Measurements from ENCODE around the gene POTEB3.
"Not testable (repeated sequence)": the region's sequence is repeated elsewhere in the genome, so short reads cannot be mapped to it uniquely, and the experiment has no call there.

POTEB3 gene

GRCh38 chr15:21440399-21440798 is at the start of gene POTEB3:
Gene POTEB3, minus strand, starts transcription at chr15:21440499. Its CDS starts 488 bp downstream, at chr15:21440011.
- not testable (repeated sequence) for H3K9me3 Mint-ChIP-seq; H3K4me1 Mint-ChIP-seq; DNase-seq; H3K27me3 Mint-ChIP-seq (ENCODE audit: low read depth, poor library complexity); H3K36me3 Mint-ChIP-seq (ENCODE audit: low read depth); H3K27ac Mint-ChIP-seq; H3K4me3 Mint-ChIP-seq

GRCh38 chr15:21453683-21454082 is 13.4 kb upstream of the POTEB3 start:
- not testable (repeated sequence) for H3K27me3 Mint-ChIP-seq (ENCODE audit: low read depth, poor library complexity); H3K4me1 Mint-ChIP-seq

GRCh38 chr15:21451920-21452563 is 11.7 kb upstream of the POTEB3 start:
- not testable (repeated sequence) for H3K36me3 Mint-ChIP-seq (ENCODE audit: low read depth); H3K4me1 Mint-ChIP-seq; H3K27ac Mint-ChIP-seq; H3K4me3 Mint-ChIP-seq; H3K27me3 Mint-ChIP-seq (ENCODE audit: low read depth, poor library complexity); H3K9me3 Mint-ChIP-seq; DNase-seq

More at GRCh38 chr15:21453683-21454082, 13.4 kb upstream of the POTEB3 start:
- H3K4me3 Mint-ChIP-seq; DNase-seq; H3K36me3 Mint-ChIP-seq (ENCODE audit: low read depth); H3K9me3 Mint-ChIP-seq; H3K27ac Mint-ChIP-seq: not testable (repeated sequence)

- H3K27ac Mint-ChIP-seq; H3K27me3 Mint-ChIP-seq (ENCODE audit: low read depth, poor library complexity); DNase-seq; H3K9me3 Mint-ChIP-seq; H3K4me1 Mint-ChIP-seq; H3K4me3 Mint-ChIP-seq; H3K36me3 Mint-ChIP-seq (ENCODE audit: low read depth): not testable (repeated sequence)
Observed at GRCh38 chr15:21451487-21451886, 11.2 kb upstream of the POTEB3 start.

GRCh38 chr15:21407366-21407765 is 32.9 kb downstream of the POTEB3 start:
- H3K9me3 Mint-ChIP-seq; H3K4me3 Mint-ChIP-seq; H3K27ac Mint-ChIP-seq; H3K4me1 Mint-ChIP-seq; DNase-seq; H3K36me3 Mint-ChIP-seq (ENCODE audit: low read depth); H3K27me3 Mint-ChIP-seq (ENCODE audit: low read depth, poor library complexity): not testable (repeated sequence)

- not testable (repeated sequence) for H3K4me1 Mint-ChIP-seq; H3K4me3 Mint-ChIP-seq; H3K27me3 Mint-ChIP-seq (ENCODE audit: low read depth, poor library complexity); H3K27ac Mint-ChIP-seq; H3K36me3 Mint-ChIP-seq (ENCODE audit: low read depth); DNase-seq; H3K9me3 Mint-ChIP-seq
Observed at GRCh38 chr15:21401531-21401930, 38.8 kb downstream of the POTEB3 start.

- H3K27me3 Mint-ChIP-seq (ENCODE audit: low read depth, poor library complexity); DNase-seq; H3K36me3 Mint-ChIP-seq (ENCODE audit: low read depth); H3K4me1 Mint-ChIP-seq; H3K27ac Mint-ChIP-seq; H3K9me3 Mint-ChIP-seq; H3K4me3 Mint-ChIP-seq: not testable (repeated sequence)
Observed at GRCh38 chr15:21399111-21399510, 41.2 kb downstream of the POTEB3 start.

- not testable (repeated sequence) for H3K36me3 Mint-ChIP-seq (ENCODE audit: low read depth); H3K27ac Mint-ChIP-seq; H3K4me1 Mint-ChIP-seq; H3K4me3 Mint-ChIP-seq; DNase-seq; H3K9me3 Mint-ChIP-seq; H3K27me3 Mint-ChIP-seq (ENCODE audit: low read depth, poor library complexity)
Observed at GRCh38 chr15:21398511-21398910, 41.8 kb downstream of the POTEB3 start.

- not testable (repeated sequence) for H3K27me3 Mint-ChIP-seq (ENCODE audit: low read depth, poor library complexity); H3K9me3 Mint-ChIP-seq; H3K4me1 Mint-ChIP-seq; H3K4me3 Mint-ChIP-seq; DNase-seq; H3K36me3 Mint-ChIP-seq (ENCODE audit: low read depth); H3K27ac Mint-ChIP-seq
Observed at GRCh38 chr15:21397656-21398055, 42.6 kb downstream of the POTEB3 start.

- not testable (repeated sequence) for DNase-seq; H3K4me3 Mint-ChIP-seq; H3K36me3 Mint-ChIP-seq (ENCODE audit: low read depth); H3K9me3 Mint-ChIP-seq; H3K4me1 Mint-ChIP-seq; H3K27me3 Mint-ChIP-seq (ENCODE audit: low read depth, poor library complexity); H3K27ac Mint-ChIP-seq
Observed at GRCh38 chr15:21397186-21397585, 43.1 kb downstream of the POTEB3 start.

- H3K27ac Mint-ChIP-seq; H3K27me3 Mint-ChIP-seq (ENCODE audit: low read depth, poor library complexity); H3K36me3 Mint-ChIP-seq (ENCODE audit: low read depth); H3K4me3 Mint-ChIP-seq; H3K4me1 Mint-ChIP-seq; H3K9me3 Mint-ChIP-seq; DNase-seq: not testable (repeated sequence)
Observed at GRCh38 chr15:21385961-21386360, 54.3 kb downstream of the POTEB3 start.

GRCh38 chr15:21383866-21384485 is 56.3 kb downstream of the POTEB3 start:
- not testable (repeated sequence) for H3K4me1 Mint-ChIP-seq; H3K36me3 Mint-ChIP-seq (ENCODE audit: low read depth); DNase-seq; H3K4me3 Mint-ChIP-seq; H3K27ac Mint-ChIP-seq; H3K9me3 Mint-ChIP-seq; H3K27me3 Mint-ChIP-seq (ENCODE audit: low read depth, poor library complexity)

- H3K4me1 Mint-ChIP-seq; H3K27ac Mint-ChIP-seq; H3K36me3 Mint-ChIP-seq (ENCODE audit: low read depth); H3K4me3 Mint-ChIP-seq; DNase-seq; H3K9me3 Mint-ChIP-seq; H3K27me3 Mint-ChIP-seq (ENCODE audit: low read depth, poor library complexity): not testable (repeated sequence)
Observed at GRCh38 chr15:21373682-21374081, 66.6 kb downstream of the POTEB3 start.

GRCh38 chr15:21369177-21369576 is 71.1 kb downstream of the POTEB3 start:
- not testable (repeated sequence) for DNase-seq; H3K4me3 Mint-ChIP-seq; H3K36me3 Mint-ChIP-seq (ENCODE audit: low read depth); H3K9me3 Mint-ChIP-seq; H3K27me3 Mint-ChIP-seq (ENCODE audit: low read depth, poor library complexity); H3K4me1 Mint-ChIP-seq; H3K27ac Mint-ChIP-seq

- not testable (repeated sequence) for H3K9me3 Mint-ChIP-seq; H3K27ac Mint-ChIP-seq; H3K36me3 Mint-ChIP-seq (ENCODE audit: low read depth); H3K4me3 Mint-ChIP-seq; H3K27me3 Mint-ChIP-seq (ENCODE audit: low read depth, poor library complexity); H3K4me1 Mint-ChIP-seq; DNase-seq
Observed at GRCh38 chr15:21368625-21369024, 71.7 kb downstream of the POTEB3 start.

All from nephron progenitor cell (in vitro differentiated cells).